ENCODE data around the gene ADAM15.

DNA sequence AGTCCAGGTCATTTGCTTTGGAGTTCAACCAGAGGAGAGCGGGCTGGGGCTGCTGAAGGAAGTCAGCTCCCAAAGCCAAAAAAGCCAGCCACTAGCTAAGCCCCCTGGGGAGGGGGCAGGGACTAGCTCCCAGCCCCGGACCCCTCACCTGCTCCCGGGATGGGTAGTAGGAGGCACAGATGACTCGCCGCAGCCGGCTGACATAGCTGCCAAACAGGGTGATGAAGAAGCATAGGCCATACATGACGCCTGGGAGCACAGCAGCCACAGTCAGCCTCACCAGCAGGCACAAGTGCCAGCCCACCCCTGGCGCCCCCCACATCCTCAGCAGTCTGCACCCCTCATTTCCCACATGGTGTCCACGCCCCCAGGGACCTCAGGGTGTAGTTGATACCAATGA is 25.0 kb upstream of the ADAM15 start:
- TF ChIP-seq EP300 (IDR thresholded peaks at IDR 0.05) (no peak), POLR2A (IDR thresholded peaks at IDR 0.05) (no peak)
- TF ChIP-seq, protein P1, sequence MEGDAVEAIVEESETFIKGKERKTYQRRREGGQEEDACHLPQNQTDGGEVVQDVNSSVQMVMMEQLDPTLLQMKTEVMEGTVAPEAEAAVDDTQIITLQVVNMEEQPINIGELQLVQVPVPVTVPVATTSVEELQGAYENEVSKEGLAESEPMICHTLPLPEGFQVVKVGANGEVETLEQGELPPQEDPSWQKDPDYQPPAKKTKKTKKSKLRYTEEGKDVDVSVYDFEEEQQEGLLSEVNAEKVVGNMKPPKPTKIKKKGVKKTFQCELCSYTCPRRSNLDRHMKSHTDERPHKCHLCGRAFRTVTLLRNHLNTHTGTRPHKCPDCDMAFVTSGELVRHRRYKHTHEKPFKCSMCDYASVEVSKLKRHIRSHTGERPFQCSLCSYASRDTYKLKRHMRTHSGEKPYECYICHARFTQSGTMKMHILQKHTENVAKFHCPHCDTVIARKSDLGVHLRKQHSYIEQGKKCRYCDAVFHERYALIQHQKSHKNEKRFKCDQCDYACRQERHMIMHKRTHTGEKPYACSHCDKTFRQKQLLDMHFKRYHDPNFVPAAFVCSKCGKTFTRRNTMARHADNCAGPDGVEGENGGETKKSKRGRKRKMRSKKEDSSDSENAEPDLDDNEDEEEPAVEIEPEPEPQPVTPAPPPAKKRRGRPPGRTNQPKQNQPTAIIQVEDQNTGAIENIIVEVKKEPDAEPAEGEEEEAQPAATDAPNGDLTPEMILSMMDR (IDR thresholded peaks at IDR 0.05) = no peak
